ENCODE measurements around the gene MGLL. TPM values are rescaled to one million over a fixed set of nuclear protein-coding genes. Genes with fewer than 3 reads are reported as not detected.

Gene MGLL
- total and polyA plus RNA-seq, 9 of the 15 experiments (the other 6 are each of a cell fraction or from before 2014, with no cell fraction given) = 0.12 to 0.32 (median 0.18) TPM; not detected in 6

DNA sequence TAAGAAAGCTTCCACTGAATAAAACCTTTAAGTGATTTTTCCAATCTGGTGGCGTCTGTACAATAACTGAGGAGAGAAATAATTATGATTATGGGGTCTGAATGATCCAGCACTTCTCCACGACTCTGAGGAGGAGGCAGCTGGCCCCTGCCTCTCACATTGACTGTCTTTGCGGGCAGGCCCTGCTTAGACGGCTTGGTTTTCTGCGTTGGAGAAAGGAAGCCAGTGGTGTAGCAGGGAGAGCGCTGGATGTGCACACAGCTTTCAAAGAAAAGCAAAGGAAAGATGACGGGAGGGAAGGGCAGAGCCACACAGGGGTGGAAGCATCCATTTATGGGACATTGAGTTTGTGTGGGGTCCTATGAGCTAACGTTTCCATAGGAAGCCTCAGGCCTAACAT lies 62.5 kb downstream of the MGLL start:
- 0% methylated on average over 8 of the region's 8 CpGs for WGBS (ENCODE audit: insufficient coverage, low coverage, missing lambda C conversion rate)
- no TSS peak for BruUV-seq (replicated peaks)
- POLR2A ChIA-PET = interaction anchor here (0.6 to 0.8 kb wide), 3 partner anchors 8 to 125 kb away, joined by 3 read pairs; no protein-coding TSS in a partner anchor
- FAIRE-seq (no peak), DNase-seq (ENCODE audit: extremely low read depth in 1 of 4, low spot score in 3 of 4) (no peak), ATAC-seq (no peak)
- intact Hi-C loops (cut with micrococcal nuclease) (no loop called here), in situ Hi-C loops (cut with MboI) (no loop called here)
- Histone ChIP-seq H3K79me2 (ENCODE audit: control insufficient read depth, insufficient read depth, low read length) (no peaks in the 10 kb centered on the region), H4K20me1 (replicated peaks; ENCODE audit: control insufficient read depth, insufficient read depth, low read length) (0 out of 2 replicates have a peak, but pooled peaks cover 4% of the 10 kb centered on the region), H3K9me3 (replicated peaks; ENCODE audit: control insufficient read depth, insufficient read depth, low read depth, low read length) (no peaks in the 10 kb centered on the region), H3K36me3 (ENCODE audit: control insufficient read depth, insufficient read depth, low read length) (no peaks in the 10 kb centered on the region), H3K4me2 (ENCODE audit: insufficient read depth, low read length) (no peak overlapping the region), H3K27me3 (ENCODE audit: control insufficient read depth in 2 of 2, insufficient read depth in 2 of 2, low read length in 2 of 2) (peaks cover 17 to 74% of the 10 kb centered on the region in 2 experiments), H3K9me1 (ENCODE audit: control insufficient read depth, insufficient read depth, low read length) (no peaks in the 10 kb centered on the region), H3K4me1 (replicated peaks in 1 of 2; ENCODE audit: control insufficient read depth in 2 of 2, insufficient read depth in 2 of 2, low read length in 2 of 2) (peaks cover 0 to 3% of the 10 kb centered on the region in 2 experiments; a peak in 2 of 5 replicates), H3K9ac (ENCODE audit: insufficient read depth in 1 of 2, low read depth in 2 of 2, low read length in 2 of 2) (no peak overlapping the region), H3K27ac (ENCODE audit: extremely low read depth, low read depth, low read length) (no peak overlapping the region), H2AFZ (ENCODE audit: low read depth, low read length) (no peak overlapping the region), H3K4me3 (no peak overlapping the region)
- TF ChIP-seq SAFB2 (IDR thresholded peaks at IDR 0.05; ENCODE audit: borderline replicate concordance, low read depth, low read length, severe bottlenecking) = no peak
- no peak for TF ChIP-seq GTF2E2 (tag; IDR thresholded peaks at IDR 0.05)
- TF ChIP-seq EZH2 (IDR thresholded peaks at IDR 0.05; ENCODE audit: borderline replicate concordance, low read depth, low read length) = no peak
- TF ChIP-seq FOXA1 (IDR thresholded peaks at IDR 0.05; ENCODE audit: borderline replicate concordance) = no peak
- TF ChIP-seq KDM2B (CRISPR knock-in tag; IDR thresholded peaks at IDR 0.05) = no peak
- no peak for TF ChIP-seq HNRNPLL (IDR thresholded peaks at IDR 0.05; ENCODE audit: low read depth, low read length, poor library complexity, severe bottlenecking)
- no peak for TF ChIP-seq HDAC3 (IDR thresholded peaks at IDR 0.05; ENCODE audit: borderline replicate concordance, partially characterized antibody)
- no peak for TF ChIP-seq TCFL5 (CRISPR knock-in tag; conservative IDR thresholded peaks at IDR 0.05)
- no peak for TF ChIP-seq ZNF324 (CRISPR knock-in tag; IDR thresholded peaks at IDR 0.05)
- TF ChIP-seq MECOM (CRISPR knock-in tag; IDR thresholded peaks at IDR 0.05) = no peak
- TF ChIP-seq RHOXF2B (CRISPR knock-in tag; conservative IDR thresholded peaks at IDR 0.05) = no peak
- no peak for TF ChIP-seq NFRKB (IDR thresholded peaks at IDR 0.05; ENCODE audit: low read depth)
- TF ChIP-seq ZBTB7A (IDR thresholded peaks at IDR 0.05; ENCODE audit: borderline replicate concordance, control insufficient read depth, low read depth, low read length) = no peak
- no peak for TF ChIP-seq CBX1 (IDR thresholded peaks at IDR 0.05; ENCODE audit: low read depth)
- TF ChIP-seq HSF4 (CRISPR knock-in tag; IDR thresholded peaks at IDR 0.05; ENCODE audit: borderline replicate concordance) = no peak
- TF ChIP-seq GTF2A2 (tag; IDR thresholded peaks at IDR 0.05) = no peak
- CTCF ChIA-PET (ENCODE audit: low intra/inter-chr PET ratio) = no interaction called here
